ENCODE results near the gene DNAJC1.

DNA sequence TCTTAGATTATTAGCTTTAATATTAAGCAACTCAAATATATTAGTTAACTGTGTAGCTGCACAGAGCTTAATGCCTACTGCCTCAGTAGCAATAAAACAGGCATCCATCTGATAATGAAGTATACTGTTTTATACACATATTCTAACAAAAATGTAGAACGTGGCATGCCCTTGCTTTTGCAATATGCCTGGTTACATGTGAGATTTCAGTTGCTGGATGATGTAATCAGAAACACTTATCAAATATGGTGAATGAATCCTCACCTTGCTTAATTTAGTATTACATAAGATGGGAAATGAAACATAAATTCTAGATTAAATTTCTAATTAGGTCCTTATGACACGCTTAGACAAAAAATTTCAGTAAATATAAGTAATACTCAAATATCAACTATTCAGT lies 8.0 kb downstream of the DNAJC1 start:
- TF ChIP-seq, protein P1, sequence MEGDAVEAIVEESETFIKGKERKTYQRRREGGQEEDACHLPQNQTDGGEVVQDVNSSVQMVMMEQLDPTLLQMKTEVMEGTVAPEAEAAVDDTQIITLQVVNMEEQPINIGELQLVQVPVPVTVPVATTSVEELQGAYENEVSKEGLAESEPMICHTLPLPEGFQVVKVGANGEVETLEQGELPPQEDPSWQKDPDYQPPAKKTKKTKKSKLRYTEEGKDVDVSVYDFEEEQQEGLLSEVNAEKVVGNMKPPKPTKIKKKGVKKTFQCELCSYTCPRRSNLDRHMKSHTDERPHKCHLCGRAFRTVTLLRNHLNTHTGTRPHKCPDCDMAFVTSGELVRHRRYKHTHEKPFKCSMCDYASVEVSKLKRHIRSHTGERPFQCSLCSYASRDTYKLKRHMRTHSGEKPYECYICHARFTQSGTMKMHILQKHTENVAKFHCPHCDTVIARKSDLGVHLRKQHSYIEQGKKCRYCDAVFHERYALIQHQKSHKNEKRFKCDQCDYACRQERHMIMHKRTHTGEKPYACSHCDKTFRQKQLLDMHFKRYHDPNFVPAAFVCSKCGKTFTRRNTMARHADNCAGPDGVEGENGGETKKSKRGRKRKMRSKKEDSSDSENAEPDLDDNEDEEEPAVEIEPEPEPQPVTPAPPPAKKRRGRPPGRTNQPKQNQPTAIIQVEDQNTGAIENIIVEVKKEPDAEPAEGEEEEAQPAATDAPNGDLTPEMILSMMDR (IDR thresholded peaks at IDR 0.05), result no peak
- TF ChIP-seq POLR2A (IDR thresholded peaks at IDR 0.05) (no peak), POLR2AphosphoS5 (IDR thresholded peaks at IDR 0.05; ENCODE audit: insufficient read depth in 1 of 2, low read depth in 1 of 2) (no peak)

All from vagina (tissue), 2 donors.